ENCODE data around the gene FAR2.
A peak's percentile ranks its signal among the peaks of the same experiment; 100 is the strongest.

The FAR2 gene

DNA sequence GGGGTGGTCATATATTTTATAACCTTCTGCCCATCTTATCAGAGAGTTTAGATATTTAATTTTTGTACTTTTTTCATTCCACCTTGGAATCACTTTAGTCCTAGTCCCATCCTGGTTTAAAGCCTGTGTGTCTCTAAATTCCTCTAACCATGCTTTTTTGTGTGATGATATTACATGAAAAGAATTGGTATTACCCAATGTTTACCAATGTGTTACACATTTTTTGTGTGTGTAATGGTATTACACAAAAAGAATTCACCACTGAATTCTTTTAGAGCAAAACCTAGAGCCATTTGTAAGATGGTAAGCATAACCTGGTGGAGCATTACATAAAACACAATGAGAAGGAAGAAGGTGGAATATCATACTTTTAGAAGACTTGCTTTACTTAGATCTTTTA lies 77.5 kb downstream of the FAR2 start:
- DNase-seq = no peak
- no peaks in the 10 kb centered on the region for H3K27me3 Mint-ChIP-seq
- no peaks in the 10 kb centered on the region for H3K36me3 Mint-ChIP-seq (ENCODE audit: low read depth)
- H3K4me1 Mint-ChIP-seq (ENCODE audit: low read depth) = no peaks in the 10 kb centered on the region
- no peak overlapping the region for H3K27ac Mint-ChIP-seq
- no peaks in the 10 kb centered on the region for H3K9me3 Mint-ChIP-seq
- H3K4me3 Mint-ChIP-seq = no peak overlapping the region

DNA sequence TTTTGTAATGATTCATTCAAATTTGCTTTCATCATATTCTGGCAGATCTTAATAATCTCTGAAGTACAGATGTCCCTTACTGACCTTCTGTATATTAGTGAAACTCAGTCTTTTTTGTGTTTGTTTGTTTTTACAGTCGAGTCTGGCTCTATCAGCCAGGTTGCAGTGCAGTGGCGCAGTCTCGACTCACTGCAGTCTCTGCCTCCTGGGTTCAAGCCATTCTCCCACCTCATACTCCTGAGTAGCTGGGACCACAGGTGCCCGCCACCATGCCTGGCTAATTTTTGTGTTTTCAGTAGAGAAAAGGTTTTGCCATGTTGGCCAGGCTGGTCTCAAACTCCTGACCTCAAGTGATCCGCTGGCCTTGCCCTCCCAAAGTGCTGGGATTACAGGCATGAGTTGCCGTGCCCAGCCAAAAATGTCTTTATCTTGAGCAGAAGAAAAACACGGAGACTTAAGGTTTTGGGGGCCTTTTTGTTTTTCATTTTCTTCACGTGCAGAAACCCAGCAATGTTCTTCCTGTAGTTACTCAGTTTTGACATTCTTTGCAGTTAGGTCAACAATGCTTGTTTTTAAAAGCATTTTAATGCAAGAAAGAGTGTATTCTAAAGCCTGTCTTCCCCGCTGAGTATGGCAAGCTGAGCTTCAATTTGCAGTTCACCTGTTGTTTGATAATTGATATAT lies 79.5 kb downstream of the FAR2 start:
- no peak overlapping the region for H3K4me3 Mint-ChIP-seq
- H3K27ac Mint-ChIP-seq = no peak overlapping the region
- no peaks in the 10 kb centered on the region for H3K27me3 Mint-ChIP-seq
- no peaks in the 10 kb centered on the region for H3K4me1 Mint-ChIP-seq (ENCODE audit: low read depth)
- DNase-seq = no peak
- no peaks in the 10 kb centered on the region for H3K9me3 Mint-ChIP-seq
- H3K36me3 Mint-ChIP-seq (ENCODE audit: low read depth) = no peaks in the 10 kb centered on the region

DNA sequence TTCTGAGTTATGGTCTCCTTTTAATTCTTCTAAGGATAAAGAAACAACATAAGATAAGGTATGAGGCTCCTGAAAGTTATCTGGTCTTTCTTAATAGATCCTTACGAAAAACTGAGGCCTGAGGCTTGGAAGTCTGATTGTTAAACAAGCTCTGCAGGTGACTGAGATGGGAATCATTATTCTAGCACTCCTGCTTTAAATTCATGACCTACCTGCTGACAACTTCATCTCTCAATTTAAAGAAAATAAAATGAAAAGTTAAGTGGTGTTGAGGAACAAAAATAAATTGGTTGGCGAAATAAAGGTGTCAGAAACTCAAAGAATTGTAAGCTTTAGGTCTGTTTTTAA lies 80.1 kb downstream of the FAR2 start:
- no peak for DNase-seq
- H3K36me3 Mint-ChIP-seq (ENCODE audit: low read depth) = no peaks in the 10 kb centered on the region
- H3K27me3 Mint-ChIP-seq = no peaks in the 10 kb centered on the region
- H3K9me3 Mint-ChIP-seq = no peaks in the 10 kb centered on the region
- no peaks in the 10 kb centered on the region for H3K4me1 Mint-ChIP-seq (ENCODE audit: low read depth)
- H3K4me3 Mint-ChIP-seq = no peak overlapping the region
- no peak overlapping the region for H3K27ac Mint-ChIP-seq

DNA sequence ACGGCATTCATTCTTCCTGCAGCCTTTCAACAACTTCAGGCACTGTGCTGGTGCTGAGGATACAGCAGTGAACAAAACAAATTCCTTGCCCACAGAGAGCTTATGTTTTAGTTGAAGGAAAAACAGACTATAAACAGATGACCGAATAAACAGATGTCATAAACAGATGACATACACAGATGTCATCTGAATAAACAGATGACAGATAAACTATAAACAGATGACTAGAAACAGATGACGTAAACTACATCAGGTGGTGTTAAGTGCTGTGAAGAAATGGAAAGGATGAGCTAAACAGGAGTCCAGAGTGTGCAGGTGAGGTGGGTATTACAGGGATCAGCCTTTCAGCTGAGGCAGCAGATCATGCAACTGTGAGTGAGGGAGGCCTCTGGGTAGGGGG lies 80.9 kb downstream of the FAR2 start:
- H3K9me3 Mint-ChIP-seq = no peaks in the 10 kb centered on the region
- no peaks in the 10 kb centered on the region for H3K4me1 Mint-ChIP-seq (ENCODE audit: low read depth)
- H3K36me3 Mint-ChIP-seq (ENCODE audit: low read depth) = no peaks in the 10 kb centered on the region
- no peak overlapping the region for H3K27ac Mint-ChIP-seq
- no peak for DNase-seq
- no peaks in the 10 kb centered on the region for H3K27me3 Mint-ChIP-seq
- H3K4me3 Mint-ChIP-seq = no peak overlapping the region

DNA sequence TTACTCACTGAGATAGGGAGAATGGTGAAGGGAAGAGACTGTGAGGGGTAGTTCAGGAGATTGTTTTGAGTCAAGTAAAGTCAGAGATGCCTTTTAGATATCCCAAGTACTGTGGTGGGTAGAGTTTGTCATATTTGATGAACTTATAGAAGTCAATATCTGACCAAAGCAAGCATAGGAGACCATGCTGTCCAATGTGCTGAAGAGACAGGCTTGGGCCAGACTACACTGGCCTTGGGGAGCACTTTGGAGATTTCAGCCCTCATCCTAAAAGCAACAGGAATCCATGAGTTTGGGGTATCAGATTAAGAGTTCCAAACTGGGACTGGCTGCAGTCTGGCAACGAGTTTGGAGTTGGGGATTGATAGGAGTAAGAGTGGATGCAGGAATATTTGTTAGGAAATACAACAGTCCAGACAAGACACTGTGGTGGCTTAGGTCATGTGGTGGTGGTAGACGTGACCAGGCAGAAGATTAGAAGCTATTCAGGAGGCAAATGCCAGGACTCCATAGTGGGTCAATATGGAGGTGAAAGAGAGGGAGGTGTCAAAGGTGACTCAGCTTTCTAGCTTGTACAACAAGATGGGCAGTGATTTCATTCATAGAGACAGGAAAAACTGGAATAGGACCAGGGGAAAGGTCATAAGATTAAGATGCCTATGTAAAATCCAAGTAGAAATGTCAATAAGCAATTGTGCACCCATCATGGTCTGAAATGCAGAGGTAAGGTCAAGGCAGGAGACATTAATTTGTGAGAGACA lies 81.9 kb downstream of the FAR2 start:
- Mint-ChIP-seq H3K36me3 (ENCODE audit: low read depth) (no peaks in the 10 kb centered on the region), H3K27me3 (no peaks in the 10 kb centered on the region), H3K4me3 (no peak overlapping the region), H3K4me1 (ENCODE audit: low read depth) (no peaks in the 10 kb centered on the region), H3K27ac (no peak overlapping the region), H3K9me3 (no peaks in the 10 kb centered on the region)
- no peak for DNase-seq

DNA sequence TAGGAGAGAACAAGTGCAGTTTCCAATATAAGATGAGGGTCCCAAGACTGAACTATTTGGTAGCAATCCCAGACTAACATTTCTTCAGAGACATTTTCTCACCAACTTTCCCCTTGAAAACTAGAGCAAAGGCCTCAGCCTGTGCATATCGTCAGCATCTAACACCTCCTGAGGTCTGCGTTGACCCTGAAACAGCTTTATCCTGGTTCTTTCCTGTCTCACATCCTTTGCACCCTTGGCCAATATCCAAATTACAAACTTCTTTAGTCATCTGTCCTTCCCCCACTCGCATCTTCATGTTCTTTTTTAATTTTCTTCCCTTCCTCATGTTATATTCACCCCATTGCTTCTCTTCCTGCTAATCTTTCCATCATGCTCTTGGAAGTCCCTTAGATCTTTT lies 83.0 kb downstream of the FAR2 start:
- H3K4me1 Mint-ChIP-seq (ENCODE audit: low read depth) = no peaks in the 10 kb centered on the region
- no peak overlapping the region for H3K27ac Mint-ChIP-seq
- DNase-seq = no peak
- no peaks in the 10 kb centered on the region for H3K36me3 Mint-ChIP-seq (ENCODE audit: low read depth)
- no peaks in the 10 kb centered on the region for H3K27me3 Mint-ChIP-seq
- H3K4me3 Mint-ChIP-seq = no peak overlapping the region
- H3K9me3 Mint-ChIP-seq = no peaks in the 10 kb centered on the region

DNA sequence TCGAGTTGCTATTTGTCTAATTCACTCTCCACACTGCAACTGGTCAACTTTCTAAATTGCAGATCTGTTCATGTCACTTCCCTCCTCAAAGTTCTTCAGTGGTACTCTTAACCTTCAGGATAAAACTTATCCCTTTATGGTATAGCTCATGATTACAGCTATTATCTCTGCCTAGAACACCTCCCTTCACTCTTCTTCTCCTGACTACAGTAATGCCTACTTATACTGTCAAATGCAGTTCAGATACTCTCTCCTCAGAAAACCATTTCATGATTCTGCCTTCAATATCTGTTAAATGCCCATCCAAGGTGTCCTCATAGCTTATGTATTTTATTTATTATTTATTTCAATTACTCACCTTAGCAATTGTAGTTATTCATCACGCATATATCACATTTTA lies 85.5 kb downstream of the FAR2 start:
- H3K4me1 Mint-ChIP-seq (ENCODE audit: low read depth) = no peaks in the 10 kb centered on the region
- DNase-seq = no peak
- H3K36me3 Mint-ChIP-seq (ENCODE audit: low read depth) = no peaks in the 10 kb centered on the region
- no peak overlapping the region for H3K27ac Mint-ChIP-seq
- H3K4me3 Mint-ChIP-seq = no peak overlapping the region
- no peaks in the 10 kb centered on the region for H3K9me3 Mint-ChIP-seq
- no peaks in the 10 kb centered on the region for H3K27me3 Mint-ChIP-seq

DNA sequence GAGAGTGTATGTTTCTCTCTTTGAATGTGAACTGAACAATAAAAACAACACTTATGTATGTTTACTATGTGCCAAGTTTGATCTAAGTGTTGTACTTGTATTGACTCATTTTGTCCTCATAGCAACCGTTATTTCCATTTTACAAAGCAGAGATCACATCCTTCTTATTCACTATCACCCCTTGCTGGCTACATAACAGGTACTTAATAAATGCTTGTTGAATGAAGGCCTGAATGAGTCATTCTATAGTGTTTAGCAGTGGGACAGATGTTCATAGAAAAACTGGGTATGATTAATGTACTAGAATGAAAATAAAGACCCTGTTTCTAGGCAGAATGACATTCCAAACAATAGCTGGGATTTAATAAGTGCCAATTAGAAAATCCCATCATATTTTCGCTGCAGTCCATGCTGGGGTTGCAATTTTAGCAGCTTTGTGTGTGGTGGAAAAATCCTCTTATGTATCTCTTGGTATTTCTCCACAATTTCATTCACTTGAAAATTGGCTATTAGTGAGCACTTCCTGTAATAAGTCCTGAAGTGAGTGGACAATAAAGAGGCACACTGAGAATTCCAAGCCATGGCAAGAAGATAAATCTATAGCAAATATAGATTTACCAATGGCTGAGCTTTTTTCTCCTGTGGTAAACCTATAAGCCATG lies 86.0 kb downstream of the FAR2 start:
- no peak for DNase-seq
- no peak overlapping the region for H3K27ac Mint-ChIP-seq
- no peaks in the 10 kb centered on the region for H3K27me3 Mint-ChIP-seq

DNA sequence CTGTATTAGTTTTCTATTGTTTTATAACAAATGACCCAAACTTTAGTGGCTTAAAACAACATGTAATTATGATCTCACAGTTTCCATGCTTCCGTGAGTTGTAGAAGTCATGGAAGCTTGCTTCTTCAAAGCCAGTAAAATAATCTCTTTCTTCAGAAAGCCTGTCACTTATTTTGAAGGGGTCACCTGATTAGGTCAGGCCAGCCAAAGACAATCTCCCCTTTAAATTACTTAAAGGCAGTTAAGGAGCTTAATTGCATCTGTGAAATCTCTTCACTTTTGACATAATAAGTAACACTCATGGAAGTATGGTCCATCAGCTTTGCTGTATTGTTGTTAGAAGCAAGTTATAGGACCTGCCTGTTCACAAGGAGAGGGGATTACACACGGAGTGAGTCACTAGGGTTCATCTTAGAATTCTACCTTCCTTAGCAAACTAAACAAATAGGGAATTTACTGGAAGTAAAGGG lies 89.8 kb downstream of the FAR2 start:
- Mint-ChIP-seq H3K9me3 (no peaks in the 10 kb centered on the region), H3K4me3 (no peak overlapping the region), H3K4me1 (ENCODE audit: low read depth) (peaks cover 20% of the 10 kb centered on the region), H3K36me3 (ENCODE audit: low read depth) (no peaks in the 10 kb centered on the region), H3K27me3 (no peaks in the 10 kb centered on the region), H3K27ac (no peak overlapping the region)
- no peak for DNase-seq

More for the DNA sequence above, 86.0 kb downstream of the FAR2 start:
- Mint-ChIP-seq H3K4me3 (no peak overlapping the region), H3K4me1 (ENCODE audit: low read depth) (no peaks in the 10 kb centered on the region), H3K9me3 (no peaks in the 10 kb centered on the region), H3K36me3 (ENCODE audit: low read depth) (no peaks in the 10 kb centered on the region)

DNA sequence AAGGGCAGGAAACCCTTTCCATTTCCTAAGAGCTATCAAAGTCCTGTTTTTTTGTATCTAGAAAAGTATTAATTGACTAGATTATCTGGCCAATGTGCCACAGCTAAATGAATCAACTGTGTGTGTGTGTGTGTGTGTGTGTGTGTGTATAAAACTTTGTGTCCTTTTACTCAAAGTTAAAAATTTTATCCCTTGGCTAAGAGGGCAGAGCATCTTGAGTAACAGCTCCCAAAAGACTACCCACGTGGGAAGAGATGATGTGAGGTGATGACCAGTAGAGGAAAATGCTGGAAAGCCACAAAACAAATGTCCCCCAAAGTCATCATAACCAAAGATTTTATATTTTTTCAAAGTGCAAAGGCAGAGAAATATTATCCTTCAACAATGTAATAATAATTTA lies 90.3 kb downstream of the FAR2 start:
- Mint-ChIP-seq H3K4me1 (ENCODE audit: low read depth) (peaks cover 20% of the 10 kb centered on the region), H3K27ac (no peak overlapping the region), H3K27me3 (no peaks in the 10 kb centered on the region), H3K36me3 (ENCODE audit: low read depth) (no peaks in the 10 kb centered on the region), H3K4me3 (no peak overlapping the region), H3K9me3 (no peaks in the 10 kb centered on the region)
- no peak for DNase-seq

DNA sequence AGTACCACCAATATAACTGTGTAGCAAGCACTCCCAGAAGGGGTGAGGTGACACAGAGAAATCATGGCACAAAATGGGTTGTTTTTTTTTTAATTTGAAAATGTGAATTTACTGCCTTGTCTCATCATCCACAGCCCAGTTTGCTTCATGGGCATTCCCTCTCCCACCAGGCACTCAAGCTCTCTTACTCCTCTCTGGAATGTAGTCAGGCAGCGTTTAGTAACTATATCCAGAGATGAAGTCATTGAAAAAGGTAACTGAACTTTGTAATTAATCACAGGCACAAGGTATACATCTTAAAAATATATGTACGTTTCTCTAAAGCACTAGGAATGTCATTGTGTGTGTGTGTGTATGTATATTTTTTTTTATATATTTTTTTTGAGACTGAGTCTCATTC lies 91.4 kb downstream of the FAR2 start:
- H3K9me3 Mint-ChIP-seq = no peaks in the 10 kb centered on the region
- H3K27me3 Mint-ChIP-seq = no peaks in the 10 kb centered on the region
- H3K4me3 Mint-ChIP-seq = no peak overlapping the region
- DNase-seq = no peak
- peaks cover 20% of the 10 kb centered on the region for H3K4me1 Mint-ChIP-seq (ENCODE audit: low read depth)
- H3K27ac Mint-ChIP-seq = no peak overlapping the region
- H3K36me3 Mint-ChIP-seq (ENCODE audit: low read depth) = no peaks in the 10 kb centered on the region

DNA sequence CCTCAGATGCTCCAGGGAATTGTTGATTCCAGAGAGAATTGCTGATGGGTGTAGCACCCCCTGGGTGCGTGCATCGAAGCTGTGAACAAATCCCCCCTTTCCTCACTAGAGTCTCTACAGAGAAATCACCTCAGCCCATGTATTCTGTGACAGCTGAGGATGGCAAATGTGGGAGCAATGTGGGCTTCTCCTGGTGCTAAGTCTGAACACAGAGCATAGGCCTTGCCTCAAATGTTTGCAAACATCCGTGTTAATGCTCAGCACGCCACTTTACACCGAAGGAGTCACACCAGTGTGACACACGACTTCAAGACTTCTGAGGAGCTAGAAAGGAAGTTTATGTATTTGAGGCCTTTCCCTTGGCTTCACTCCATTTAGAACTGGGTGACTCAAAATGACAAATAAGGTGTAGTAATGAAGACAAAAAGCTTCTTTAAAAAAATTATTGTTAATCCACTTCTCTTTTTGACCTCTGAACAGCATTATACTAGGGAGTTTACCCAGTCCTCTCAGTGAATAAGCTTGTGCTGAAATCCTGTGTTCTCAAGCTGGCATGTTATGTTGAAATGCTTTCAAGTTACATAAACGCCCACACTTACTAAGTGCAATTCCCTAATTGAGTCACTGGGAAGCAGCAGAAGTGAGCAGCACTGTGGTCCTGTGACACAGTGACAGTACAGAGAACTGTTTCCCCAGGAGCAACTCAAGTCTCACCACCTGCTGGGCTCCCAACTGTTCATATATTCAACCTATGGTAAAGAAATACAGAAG lies 92.9 kb downstream of the FAR2 start:
- H3K27me3 Mint-ChIP-seq = no peaks in the 10 kb centered on the region
- peak overlapping the region; percentile 79 for H3K27ac Mint-ChIP-seq
- no peak for DNase-seq
- H3K4me3 Mint-ChIP-seq = no peak overlapping the region
- H3K9me3 Mint-ChIP-seq = no peaks in the 10 kb centered on the region
- no peaks in the 10 kb centered on the region for H3K36me3 Mint-ChIP-seq (ENCODE audit: low read depth)
- H3K4me1 Mint-ChIP-seq (ENCODE audit: low read depth) = peaks cover 20% of the 10 kb centered on the region

DNA sequence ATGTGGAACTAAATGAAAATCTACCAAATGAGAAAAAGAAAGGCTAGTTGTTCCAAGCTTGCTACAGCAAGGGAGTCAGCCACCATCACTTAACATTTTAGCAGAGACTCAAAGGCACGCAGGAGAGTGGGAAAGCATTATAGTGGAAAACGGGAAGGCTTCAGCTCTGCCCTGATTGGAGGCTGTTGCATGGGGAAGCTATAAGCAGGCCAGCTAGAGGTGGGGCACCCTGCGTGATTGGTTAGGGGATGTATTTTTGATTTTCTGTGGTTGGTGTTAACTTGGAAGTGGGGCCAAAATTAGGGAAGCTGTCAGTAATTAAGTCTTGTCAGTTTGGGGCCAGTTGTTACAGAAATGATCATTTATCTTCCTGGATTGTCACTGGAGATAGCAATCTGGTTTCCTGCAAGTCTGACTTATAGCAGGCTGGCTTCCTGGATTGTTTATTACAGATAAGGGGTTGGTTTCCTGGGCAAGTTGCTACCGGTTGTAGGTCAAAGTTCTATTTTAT lies 93.9 kb downstream of the FAR2 start:
- H3K36me3 Mint-ChIP-seq (ENCODE audit: low read depth) = no peaks in the 10 kb centered on the region
- DNase-seq = no peak
- peaks cover 20% of the 10 kb centered on the region for H3K4me1 Mint-ChIP-seq (ENCODE audit: low read depth)
- H3K27me3 Mint-ChIP-seq = no peaks in the 10 kb centered on the region
- H3K27ac Mint-ChIP-seq = no peak overlapping the region
- no peaks in the 10 kb centered on the region for H3K9me3 Mint-ChIP-seq
- no peak overlapping the region for H3K4me3 Mint-ChIP-seq

DNA sequence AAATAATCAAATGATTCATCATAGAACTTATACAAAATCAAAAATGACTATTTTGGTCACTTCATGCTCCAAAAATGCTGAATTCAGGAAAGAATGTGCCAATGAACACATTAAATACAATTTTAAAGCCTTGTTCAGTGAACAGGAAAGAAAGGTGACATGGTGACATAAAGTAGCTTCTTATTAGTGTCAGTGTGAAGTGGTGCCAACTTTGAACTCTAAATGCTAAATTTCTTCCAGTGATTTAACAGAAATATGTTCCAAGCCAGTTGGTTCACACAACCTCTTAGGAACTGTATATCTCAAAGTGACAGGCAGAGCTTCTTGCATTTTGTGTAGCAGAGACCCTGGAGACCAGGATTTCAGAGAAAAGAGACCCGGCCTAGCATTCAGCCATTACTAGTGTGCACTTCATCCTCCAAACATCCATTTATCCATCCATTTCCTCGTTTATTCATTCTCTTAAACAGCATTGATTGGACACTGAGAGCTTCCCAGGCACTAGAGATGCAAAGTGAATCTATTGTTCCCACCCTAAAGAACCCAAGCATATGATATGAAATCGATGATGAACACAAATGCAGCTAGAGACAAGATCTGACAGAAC lies 95.2 kb downstream of the FAR2 start:
- Mint-ChIP-seq H3K27me3 (no peaks in the 10 kb centered on the region), H3K27ac (no peak overlapping the region), H3K36me3 (ENCODE audit: low read depth) (no peaks in the 10 kb centered on the region)

More for the DNA sequence above, 95.2 kb downstream of the FAR2 start:
- Mint-ChIP-seq H3K9me3 (peaks cover 2% of the 10 kb centered on the region), H3K4me1 (ENCODE audit: low read depth) (peaks cover 20% of the 10 kb centered on the region), H3K4me3 (no peak overlapping the region)
- no peak for DNase-seq
